Ishikawa (cell line): ENCODE data around the gene FALEC.

Experiments used
- CEBPB ChIP-seq: IDR thresholded peaks from 2 replicates; pipeline ENCODE4 v1.6.1; 2012
- CREB1 ChIP-seq: IDR thresholded peaks from 2 replicates; pipeline ENCODE4 v1.6.1; 2012; ENCODE audit warnings: low read depth
- EGR1 ChIP-seq: IDR thresholded peaks from 2 replicates; pipeline ENCODE4 v1.6.1; 2012
- EP300 ChIP-seq: IDR thresholded peaks from 2 replicates; pipeline ENCODE4 v1.6.1; 2012; ENCODE audit warnings: borderline replicate concordance
- FOXM1 ChIP-seq: IDR thresholded peaks from 2 replicates; pipeline ENCODE4 v1.6.1; 2012; ENCODE audit warnings: low read depth, borderline replicate concordance
- NFIC ChIP-seq: IDR thresholded peaks from 2 replicates; pipeline ENCODE4 v1.6.1; 2012
- RAD21 ChIP-seq: IDR thresholded peaks from 2 replicates; pipeline ENCODE4 v1.6.1; 2012; ENCODE audit warnings: low read depth
- TAF1 ChIP-seq: IDR thresholded peaks from 2 replicates; pipeline ENCODE4 v1.6.1; 2012; ENCODE audit warnings: low read depth, mild to moderate bottlenecking
- TCF12 ChIP-seq: IDR thresholded peaks from 2 replicates; pipeline ENCODE4 v1.6.1; 2012; ENCODE audit warnings: low read depth
- YY1 ChIP-seq: IDR thresholded peaks from 2 replicates; pipeline ENCODE4 v1.6.1; 2012; ENCODE audit warnings: low read depth
- ZBTB7A ChIP-seq: IDR thresholded peaks from 2 replicates; pipeline ENCODE4 v1.6.1; 2012; ENCODE audit warnings: low read depth
- TF ChIP-seq, protein P1 (sequence below): IDR thresholded peaks from 2 replicates; pipeline ENCODE4 v1.6.1; 2012; ENCODE audit warnings: low read depth, mild to moderate bottlenecking
- TF ChIP-seq, protein P2 (sequence below): IDR thresholded peaks from 2 replicates; pipeline ENCODE4 v1.6.1; 2012
- TF ChIP-seq, protein P3 (sequence below): IDR thresholded peaks from 2 replicates; pipeline ENCODE4 v1.6.1; 2012

DNA sequence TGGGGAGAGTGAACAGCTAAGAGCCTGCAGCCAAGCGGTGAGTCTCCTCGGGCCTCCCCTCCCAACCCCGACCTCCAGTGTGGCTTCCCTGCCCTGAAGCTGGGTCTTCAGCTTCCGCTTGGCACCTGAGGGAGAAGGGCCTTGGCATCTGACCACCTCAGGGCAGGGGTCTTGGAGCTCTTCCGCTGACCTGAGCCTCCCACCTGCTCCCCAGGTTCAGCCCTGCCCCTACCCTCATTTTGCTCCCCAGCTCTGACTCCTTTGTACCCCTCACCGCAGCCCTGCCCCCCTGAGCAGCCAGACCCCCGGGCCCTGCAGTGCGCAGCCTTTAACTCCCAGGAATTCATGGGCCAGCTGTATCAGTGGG is 38.5 kb downstream of the FALEC start:
- no peak for TF ChIP-seq RAD21
- TF ChIP-seq TAF1, result no peak
- TF ChIP-seq, protein P1, sequence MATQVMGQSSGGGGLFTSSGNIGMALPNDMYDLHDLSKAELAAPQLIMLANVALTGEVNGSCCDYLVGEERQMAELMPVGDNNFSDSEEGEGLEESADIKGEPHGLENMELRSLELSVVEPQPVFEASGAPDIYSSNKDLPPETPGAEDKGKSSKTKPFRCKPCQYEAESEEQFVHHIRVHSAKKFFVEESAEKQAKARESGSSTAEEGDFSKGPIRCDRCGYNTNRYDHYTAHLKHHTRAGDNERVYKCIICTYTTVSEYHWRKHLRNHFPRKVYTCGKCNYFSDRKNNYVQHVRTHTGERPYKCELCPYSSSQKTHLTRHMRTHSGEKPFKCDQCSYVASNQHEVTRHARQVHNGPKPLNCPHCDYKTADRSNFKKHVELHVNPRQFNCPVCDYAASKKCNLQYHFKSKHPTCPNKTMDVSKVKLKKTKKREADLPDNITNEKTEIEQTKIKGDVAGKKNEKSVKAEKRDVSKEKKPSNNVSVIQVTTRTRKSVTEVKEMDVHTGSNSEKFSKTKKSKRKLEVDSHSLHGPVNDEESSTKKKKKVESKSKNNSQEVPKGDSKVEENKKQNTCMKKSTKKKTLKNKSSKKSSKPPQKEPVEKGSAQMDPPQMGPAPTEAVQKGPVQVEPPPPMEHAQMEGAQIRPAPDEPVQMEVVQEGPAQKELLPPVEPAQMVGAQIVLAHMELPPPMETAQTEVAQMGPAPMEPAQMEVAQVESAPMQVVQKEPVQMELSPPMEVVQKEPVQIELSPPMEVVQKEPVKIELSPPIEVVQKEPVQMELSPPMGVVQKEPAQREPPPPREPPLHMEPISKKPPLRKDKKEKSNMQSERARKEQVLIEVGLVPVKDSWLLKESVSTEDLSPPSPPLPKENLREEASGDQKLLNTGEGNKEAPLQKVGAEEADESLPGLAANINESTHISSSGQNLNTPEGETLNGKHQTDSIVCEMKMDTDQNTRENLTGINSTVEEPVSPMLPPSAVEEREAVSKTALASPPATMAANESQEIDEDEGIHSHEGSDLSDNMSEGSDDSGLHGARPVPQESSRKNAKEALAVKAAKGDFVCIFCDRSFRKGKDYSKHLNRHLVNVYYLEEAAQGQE, result no peak
- no peak for TF ChIP-seq ZBTB7A
- TF ChIP-seq, protein P2, sequence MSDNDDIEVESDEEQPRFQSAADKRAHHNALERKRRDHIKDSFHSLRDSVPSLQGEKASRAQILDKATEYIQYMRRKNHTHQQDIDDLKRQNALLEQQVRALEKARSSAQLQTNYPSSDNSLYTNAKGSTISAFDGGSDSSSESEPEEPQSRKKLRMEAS, result no peak
- no peak for TF ChIP-seq CEBPB
- no peak for TF ChIP-seq YY1
- no peak for TF ChIP-seq NFIC
- no peak for TF ChIP-seq EP300
- TF ChIP-seq EGR1, result no peak
- no peak for TF ChIP-seq CREB1
- TF ChIP-seq FOXM1, result no peak
- no peak for TF ChIP-seq TCF12
- TF ChIP-seq, protein P3, sequence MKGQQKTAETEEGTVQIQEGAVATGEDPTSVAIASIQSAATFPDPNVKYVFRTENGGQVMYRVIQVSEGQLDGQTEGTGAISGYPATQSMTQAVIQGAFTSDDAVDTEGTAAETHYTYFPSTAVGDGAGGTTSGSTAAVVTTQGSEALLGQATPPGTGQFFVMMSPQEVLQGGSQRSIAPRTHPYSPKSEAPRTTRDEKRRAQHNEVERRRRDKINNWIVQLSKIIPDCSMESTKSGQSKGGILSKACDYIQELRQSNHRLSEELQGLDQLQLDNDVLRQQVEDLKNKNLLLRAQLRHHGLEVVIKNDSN, result no peak
